H9 (cell line): ENCODE data around the gene CLASP2. TPM values are rescaled to one million over a fixed set of nuclear protein-coding genes. Genes with fewer than 3 reads are reported as not detected.

Experiments used
- DNase-seq: peaks from one replicate; pipeline ENCODE4 v3.0.0-alpha.2; 2017
- H2AFZ ChIP-seq: one replicate; pipeline ENCODE4 v1.6.1; 2013; ENCODE audit warnings: mild to moderate bottlenecking, low read length, control low read depth, moderate library complexity
- H2AK5ac ChIP-seq: 2 replicates; pipeline ENCODE4 v1.6.1; 2013; ENCODE audit warnings: low read length, control low read depth, mixed read lengths; ENCODE audit not compliant: insufficient read length
- H2BK120ac ChIP-seq: one replicate; pipeline ENCODE4 v1.6.1; 2013; ENCODE audit warnings: low read depth, mild to moderate bottlenecking, low read length, control low read depth, inconsistent platforms; ENCODE audit not compliant: poor library complexity, severe bottlenecking
- H2BK12ac ChIP-seq: 2 replicates; pipeline ENCODE4 v1.6.1; 2013; ENCODE audit warnings: low read length, control low read depth, mixed read lengths, low read depth; ENCODE audit not compliant: insufficient read length
- H2BK15ac ChIP-seq: 2 replicates; pipeline ENCODE4 v1.6.1; 2013; ENCODE audit warnings: low read depth, low read length, control low read depth
- H2BK20ac ChIP-seq: one replicate; pipeline ENCODE4 v1.6.1; 2013; ENCODE audit warnings: low read depth, mild to moderate bottlenecking, low read length, control low read depth, inconsistent platforms; ENCODE audit not compliant: poor library complexity, severe bottlenecking
- H2BK5ac ChIP-seq: 2 replicates; pipeline ENCODE4 v1.6.1; 2013; ENCODE audit warnings: low read length, control low read depth, mixed read lengths; ENCODE audit not compliant: insufficient read length
- H3K14ac ChIP-seq: 2 replicates; pipeline ENCODE4 v1.6.1; 2013; ENCODE audit warnings: low read length, control low read depth; ENCODE audit not compliant: insufficient read depth
- H3K18ac ChIP-seq: 2 replicates; pipeline ENCODE4 v1.6.1; 2013; ENCODE audit warnings: low read depth, mild to moderate bottlenecking, mixed read lengths, low read length, control low read depth; ENCODE audit not compliant: insufficient read length
- H3K23ac ChIP-seq: 2 replicates; pipeline ENCODE4 v1.6.1; 2013; ENCODE audit warnings: low read length, control low read depth, mixed read lengths, low read depth; ENCODE audit not compliant: insufficient read length
- H3K23me2 ChIP-seq: 2 replicates; pipeline ENCODE4 v1.6.1; 2013; ENCODE audit warnings: low read depth, mild to moderate bottlenecking, mixed read lengths, low read length, control low read depth; ENCODE audit not compliant: insufficient read length, poor library complexity, severe bottlenecking
- H3K27ac ChIP-seq: 2 replicates; pipeline ENCODE4 v1.5.1; 2013; ENCODE audit warnings: low read length, control low read depth, mixed read lengths, low read depth; ENCODE audit not compliant: insufficient read length
- H3K27me3 ChIP-seq: 2 replicates; pipeline ENCODE4 v1.6.1; 2013; ENCODE audit warnings: low read length, control low read depth, inconsistent platforms; ENCODE audit not compliant: insufficient read depth
- H3K4ac ChIP-seq: 2 replicates; pipeline ENCODE4 v1.6.1; 2013; ENCODE audit warnings: low read depth, mild to moderate bottlenecking, control low read depth, inconsistent platforms, low read length, moderate library complexity
- H3K4me1 ChIP-seq: 2 replicates; pipeline ENCODE4 v1.6.1; 2013; ENCODE audit warnings: low read length, control low read depth, inconsistent platforms; ENCODE audit not compliant: insufficient read depth
- H3K4me2 ChIP-seq: 2 replicates; pipeline ENCODE4 v1.6.1; 2013; ENCODE audit warnings: low read length, control low read depth, mixed read lengths; ENCODE audit not compliant: insufficient read length, insufficient read depth
- H3K56ac ChIP-seq: 2 replicates; pipeline ENCODE4 v1.6.1; 2013; ENCODE audit warnings: low read depth, mild to moderate bottlenecking, mixed read lengths, low read length, control low read depth; ENCODE audit not compliant: insufficient read length
- H3K79me1 ChIP-seq: 2 replicates; pipeline ENCODE4 v1.6.1; 2013; ENCODE audit warnings: low read depth, mild to moderate bottlenecking, moderate library complexity, low read length, control low read depth, inconsistent platforms; ENCODE audit not compliant: insufficient read depth, poor library complexity, severe bottlenecking
- H3K79me2 ChIP-seq: 2 replicates; pipeline ENCODE4 v1.6.1; 2013; ENCODE audit warnings: low read length, control low read depth, inconsistent platforms; ENCODE audit not compliant: insufficient read depth
- H3K9ac ChIP-seq: 2 replicates; pipeline ENCODE4 v1.6.1; 2013; ENCODE audit warnings: low read length, control low read depth, mixed read lengths; ENCODE audit not compliant: insufficient read length; ENCODE audit errors: extremely low read depth
- H3K9me3 ChIP-seq: one replicate; pipeline ENCODE4 v1.6.1; 2013; ENCODE audit warnings: low read depth, low read length, inconsistent platforms; ENCODE audit not compliant: control insufficient read depth
- H3T11ph ChIP-seq: one replicate; pipeline ENCODE4 v1.6.1; 2013; ENCODE audit warnings: mild to moderate bottlenecking, low read length, control low read depth, inconsistent platforms
- H4K20me1 ChIP-seq: one replicate; pipeline ENCODE4 v1.6.1; 2013; ENCODE audit not compliant: control insufficient read depth, insufficient read length, insufficient read depth
- H4K5ac ChIP-seq: 2 replicates; pipeline ENCODE4 v1.6.1; 2013; ENCODE audit warnings: low read depth, mild to moderate bottlenecking, mixed read lengths, low read length, control low read depth; ENCODE audit not compliant: insufficient read length
- H4K8ac ChIP-seq: replicated peaks from 2 replicates; pipeline ENCODE4 v1.6.1; 2013; ENCODE audit warnings: low read length, control low read depth, mixed read lengths, low read depth; ENCODE audit not compliant: insufficient read length
- H4K91ac ChIP-seq: 2 replicates; pipeline ENCODE4 v1.6.1; 2013; ENCODE audit warnings: low read depth, mild to moderate bottlenecking, moderate library complexity, mixed read lengths, low read length, control low read depth; ENCODE audit not compliant: insufficient read length
- H3K27ac Mint-ChIP-seq, 3 experiments: 2 replicates in 2 of 3; 3 replicates in 1 of 3; pipeline ENCODE4 v1.8.0; 2020 to 2021; ENCODE audit warnings: mixed read lengths in 3 of 3, mild to moderate bottlenecking in 1 of 3, moderate library complexity in 1 of 3
- H3K27me3 Mint-ChIP-seq: 2 replicates; pipeline ENCODE4 v1.8.0; 2021; ENCODE audit warnings: low read depth, mild to moderate bottlenecking, moderate library complexity, mixed read lengths
- H3K36me3 Mint-ChIP-seq, 3 experiments: 2 replicates in 2 of 3; 3 replicates in 1 of 3; pipeline ENCODE4 v1.8.0; 2020 to 2021; ENCODE audit warnings: low read depth in 3 of 3, mixed read lengths in 3 of 3; ENCODE audit not compliant: insufficient read depth in 1 of 3
- H3K4me1 Mint-ChIP-seq, 2 experiments: 2 replicates each; pipeline ENCODE4 v1.8.0; 2020; ENCODE audit warnings: mixed read lengths in 2 of 2
- H3K4me3 Mint-ChIP-seq, 2 experiments: 2 replicates in 1 of 2; 3 replicates in 1 of 2; pipeline ENCODE4 v1.8.0; 2020 to 2021; ENCODE audit warnings: mild to moderate bottlenecking in 2 of 2, mixed read lengths in 2 of 2, moderate library complexity in 1 of 2
- H3K9me3 Mint-ChIP-seq, 2 experiments: 2 replicates in 1 of 2; 3 replicates in 1 of 2; pipeline ENCODE4 v1.8.0; 2020; ENCODE audit warnings: mild to moderate bottlenecking in 2 of 2, mixed read lengths in 2 of 2, moderate library complexity in 1 of 2
- CTCF ChIP-seq: fragments of 200-600 bp; sonication (generic); conservative IDR thresholded peaks from 3 replicates; pipeline ENCODE4 v1.8.0; 2021; ENCODE audit warnings: antibody characterized with exemption, mild to moderate bottlenecking
- WGBS: extraction: QIAGEN DNeasy Blood & Tissue Kit; methylation state at CpG from one replicate; pipeline ENCODE4 v1.1.7; 2013; ENCODE audit warnings: missing lambda C conversion rate, low lambda C conversion rate, mixed read lengths; ENCODE audit not compliant: insufficient read length; ENCODE audit errors: extremely low coverage; 5-methylcytosine and 5-hydroxymethylcytosine counted together
- total RNA-seq: library from RNA; stranded (reverse); gene quantifications from 2 replicates; pipeline ENCODE4 v1.2.1, GENCODE V29; 2021

CLASP2 gene
- total RNA-seq, 1 experiment from 2014 or later = 60.5 TPM

DNA sequence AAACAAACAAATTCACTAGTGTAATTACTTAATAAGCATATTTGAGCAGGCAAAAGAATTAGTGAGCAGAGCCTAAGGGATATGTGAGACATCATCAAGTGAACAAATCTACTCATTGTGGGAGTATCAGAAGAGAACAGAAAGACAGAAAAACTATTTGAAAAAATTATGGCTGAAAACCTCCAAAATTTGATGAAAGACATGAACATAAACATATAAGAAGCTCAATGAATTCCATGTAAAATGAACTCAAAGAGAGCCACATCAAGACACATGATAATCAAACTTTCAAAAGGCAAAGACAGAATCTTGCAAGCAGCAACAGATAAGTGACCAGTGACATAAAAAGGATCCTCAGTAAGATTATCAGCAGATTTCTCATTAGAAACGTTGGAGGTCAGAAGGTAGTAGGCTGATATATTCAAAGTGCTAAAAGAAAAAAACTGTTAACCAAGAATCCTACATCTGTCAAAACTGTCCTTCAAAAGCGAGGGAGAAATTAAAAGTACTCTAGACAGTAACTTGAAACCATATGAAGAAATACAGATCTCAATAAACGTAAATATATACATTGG, 194.9 kb downstream of the CLASP2 start:
- Histone ChIP-seq H3T11ph (no peak overlapping the region), H3K18ac (no peak overlapping the region), H2BK20ac (no peak overlapping the region), H3K27ac (no peak overlapping the region), H4K8ac (no peak overlapping the region), H2AFZ (no peak overlapping the region), H3K23me2 (no peaks in the 10 kb centered on the region), H3K79me1 (no peaks in the 10 kb centered on the region), H3K27me3 (no peaks in the 10 kb centered on the region), H2BK5ac (no peak overlapping the region), H2BK12ac (no peak overlapping the region), H3K9me3 (no peaks in the 10 kb centered on the region), H3K79me2 (no peaks in the 10 kb centered on the region), H3K9ac (no peak overlapping the region), H3K23ac (no peak overlapping the region), H4K91ac (no peak overlapping the region), H2BK15ac (no peak overlapping the region), H4K20me1 (no peaks in the 10 kb centered on the region), H3K4me2 (no peak overlapping the region), H3K14ac (no peak overlapping the region), H3K4ac (no peak overlapping the region), H3K56ac (no peak overlapping the region), H2AK5ac (no peak overlapping the region), H2BK120ac (no peak overlapping the region), H3K4me1 (no peaks in the 10 kb centered on the region), H4K5ac (no peak overlapping the region)
- Mint-ChIP-seq H3K4me3 (no peak overlapping the region), H3K27me3 (no peaks in the 10 kb centered on the region), H3K9me3 (peaks cover 23 to 34% of the 10 kb centered on the region in 2 experiments), H3K36me3 (peaks cover 51 to 64% (median 58%) of the 10 kb centered on the region in 3 experiments), H3K4me1 (peaks cover 6 to 7% of the 10 kb centered on the region in 2 experiments), H3K27ac (no peak overlapping the region)
- TF ChIP-seq CTCF = no peak
- no peak for DNase-seq
- WGBS = no CpG with 5 or more reads among the region's 3 CpGs
